ENCODE measurements around the gene USP33. TPM values are rescaled to one million over a fixed set of nuclear protein-coding genes. Genes with fewer than 3 reads are reported as not detected.
"Not testable (repeated sequence)": the region's sequence is repeated elsewhere in the genome, so short reads cannot be mapped to it uniquely, and the experiment has no call there.

USP33 gene
- total and polyA plus RNA-seq, 5 donors = 24.1 to 35.5 (median 33.0) TPM

GRCh38 chr1:77776007-77776700 is 16.5 kb upstream of the USP33 start:
- DNase-seq (no peak), ATAC-seq (no peak)
- intact Hi-C loops (cut with DNase I) = no loop called here
- Histone ChIP-seq H3K4me3 (ENCODE audit: low read length) (no peak overlapping the region), H3K27me3 (ENCODE audit: control insufficient read depth, insufficient read depth) (no peaks in the 10 kb centered on the region), H3K4me1 (ENCODE audit: control insufficient read depth, insufficient read depth, low read length) (peaks cover 2% of the 10 kb centered on the region), H3K9me3 (ENCODE audit: control insufficient read depth, low read length) (no peaks in the 10 kb centered on the region), H3K27ac (ENCODE audit: low read length) (no peak overlapping the region)
- 64% methylated on average over 7 of the region's 7 CpGs for WGBS

DNA sequence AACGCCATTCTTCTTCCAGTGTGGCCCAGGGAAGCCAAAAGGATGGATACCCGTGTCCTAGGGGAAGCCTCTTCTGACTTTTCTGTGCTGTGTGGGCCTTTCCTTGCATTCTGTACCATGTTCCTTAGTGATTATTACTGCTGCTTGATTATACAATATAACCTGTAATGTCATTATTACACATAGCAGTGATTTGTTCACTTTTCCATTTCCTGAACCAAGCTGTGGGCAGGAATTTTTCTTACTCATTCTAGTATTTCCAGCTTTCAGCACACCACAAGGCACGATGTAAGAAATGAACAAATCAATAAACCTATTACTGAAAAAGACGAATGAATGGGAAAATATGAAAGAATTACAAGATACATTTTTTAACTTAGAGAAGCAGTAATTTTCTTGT is 8.4 kb upstream of the USP33 start:
- DNase-seq (no peak), ATAC-seq (no peak)
- Histone ChIP-seq H3K4me1 (ENCODE audit: control insufficient read depth, insufficient read depth, low read length) (no peaks in the 10 kb centered on the region), H3K4me3 (ENCODE audit: low read length) (no peak overlapping the region), H3K27ac (ENCODE audit: low read length) (no peak overlapping the region), H3K27me3 (ENCODE audit: control insufficient read depth, insufficient read depth) (no peaks in the 10 kb centered on the region), H3K9me3 (ENCODE audit: control insufficient read depth, low read length) (no peaks in the 10 kb centered on the region)
- intact Hi-C loops (cut with DNase I) = no loop called here
- 93% methylated on average over 4 of the region's 4 CpGs for WGBS

GRCh38 chr1:77762072-77762476 is 2.4 kb upstream of the USP33 start:
- H3K27me3 ChIP-seq (ENCODE audit: control insufficient read depth, insufficient read depth) = no peaks in the 10 kb centered on the region
- H3K9me3 ChIP-seq (ENCODE audit: control insufficient read depth, low read length) = no peaks in the 10 kb centered on the region
- 67% methylated on average over 1 of the region's 1 CpG for WGBS
- H3K4me1 ChIP-seq (ENCODE audit: control insufficient read depth, insufficient read depth, low read length) = peaks cover 2% of the 10 kb centered on the region
- intact Hi-C loops (cut with DNase I) = no loop called here
- DNase-seq = no peak
- ATAC-seq = no peak
- no peak overlapping the region for H3K27ac ChIP-seq (ENCODE audit: low read length)
- no peak overlapping the region for H3K4me3 ChIP-seq (ENCODE audit: low read length)

DNA sequence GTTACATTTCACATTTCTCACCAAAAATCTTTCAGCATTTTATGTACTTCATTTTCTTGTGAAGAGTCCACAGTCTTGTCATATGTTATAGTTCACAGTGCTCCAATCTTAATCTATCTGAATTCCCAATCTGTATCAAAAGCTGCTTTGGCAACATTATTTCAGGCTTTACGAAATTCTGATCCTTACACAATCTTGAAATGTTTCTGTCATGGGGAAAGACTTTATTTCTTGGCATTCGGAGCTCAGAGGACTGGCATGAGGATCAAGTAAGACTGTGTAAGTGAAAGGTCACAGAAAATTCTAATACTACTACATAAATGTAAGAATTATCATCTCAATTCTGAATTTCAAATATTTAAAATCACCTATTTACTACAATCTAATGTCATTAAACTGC is 2.0 kb downstream of the USP33 start:
- no peak for DNase-seq
- no peak for ATAC-seq
- H3K9me3 ChIP-seq (ENCODE audit: control insufficient read depth, low read length) = no peaks in the 10 kb centered on the region
- no peak overlapping the region for H3K27ac ChIP-seq (ENCODE audit: low read length)
- intact Hi-C loops (cut with DNase I) = no loop called here
- peaks cover 8% of the 10 kb centered on the region for H3K4me1 ChIP-seq (ENCODE audit: control insufficient read depth, insufficient read depth, low read length)
- H3K4me3 ChIP-seq (ENCODE audit: low read length) = peak overlapping the region; percentile 38
- 29% methylated on average over 2 of the region's 2 CpGs for WGBS
- H3K27me3 ChIP-seq (ENCODE audit: control insufficient read depth, insufficient read depth) = no peaks in the 10 kb centered on the region

DNA sequence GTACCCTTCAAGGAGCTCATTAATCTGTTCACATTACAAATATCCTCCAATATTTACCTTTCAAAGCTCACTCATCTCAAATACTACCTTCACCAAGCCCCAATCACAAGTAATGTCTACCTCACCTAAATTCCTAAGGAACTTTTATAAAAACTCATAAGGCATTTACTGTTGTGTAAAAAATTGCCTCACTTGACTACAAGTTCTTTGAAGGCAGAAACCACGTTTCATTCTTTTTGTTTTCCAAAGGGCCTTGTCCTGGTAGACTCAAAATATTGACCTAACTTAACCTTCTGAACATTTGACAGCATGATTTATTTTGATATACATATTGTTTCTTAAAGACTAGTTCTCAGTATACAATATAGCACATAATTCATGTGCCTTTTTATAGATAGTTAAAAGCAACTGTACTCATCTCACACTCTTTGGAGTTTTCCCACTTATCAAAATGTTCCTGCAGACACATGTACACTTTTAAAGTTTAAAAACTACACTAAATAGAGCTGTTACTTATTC is 2.5 kb downstream of the USP33 start:
- H3K4me1 ChIP-seq (ENCODE audit: control insufficient read depth, insufficient read depth, low read length) = peaks cover 8% of the 10 kb centered on the region
- WGBS = 48% methylated on average over 1 of the region's 1 CpG
- H3K27me3 ChIP-seq (ENCODE audit: control insufficient read depth, insufficient read depth) = no peaks in the 10 kb centered on the region
- intact Hi-C loops (cut with DNase I) = no loop called here
- no peak overlapping the region for H3K4me3 ChIP-seq (ENCODE audit: low read length)
- H3K9me3 ChIP-seq (ENCODE audit: control insufficient read depth, low read length) = no peaks in the 10 kb centered on the region
- DNase-seq (no peak), ATAC-seq (no peak)
- H3K27ac ChIP-seq (ENCODE audit: low read length) = no peak overlapping the region

DNA sequence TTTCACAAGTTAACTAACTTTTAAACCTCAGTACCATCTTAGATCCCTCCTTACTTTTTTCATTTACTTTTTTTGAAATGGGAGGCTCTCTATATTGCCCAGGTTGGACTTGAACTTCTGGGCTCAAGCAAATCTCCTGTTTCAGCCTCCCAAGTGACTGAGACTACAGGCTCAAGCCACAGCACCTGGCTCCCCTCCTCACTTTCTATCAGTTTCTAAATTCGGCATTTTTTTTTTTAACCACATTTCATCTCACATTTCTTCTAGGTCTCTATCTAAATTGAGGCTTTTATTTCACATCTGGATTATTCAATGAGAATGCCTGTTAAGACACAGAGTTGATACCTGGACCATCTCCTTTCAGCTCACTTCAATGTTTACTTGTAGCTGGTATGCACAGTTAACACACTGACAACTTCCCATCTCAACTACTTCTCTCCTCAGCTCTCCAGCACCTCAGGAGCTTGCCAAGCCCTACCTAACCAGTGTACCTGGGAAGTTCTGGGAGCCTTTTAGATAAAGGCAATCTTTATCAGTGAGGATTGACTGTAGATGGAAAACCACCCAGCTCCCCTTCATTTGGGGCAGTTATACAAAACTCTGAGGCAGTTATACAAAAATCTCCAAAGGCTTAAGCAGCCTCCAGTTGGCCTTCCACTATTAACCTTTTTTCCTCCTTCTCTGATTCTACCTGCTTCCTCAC is 3.4 kb downstream of the USP33 start:
- DNase-seq = no peak
- 80% methylated on average over 1 of the region's 1 CpG for WGBS
- peaks cover 8% of the 10 kb centered on the region for H3K4me1 ChIP-seq (ENCODE audit: control insufficient read depth, insufficient read depth, low read length)
- H3K27me3 ChIP-seq (ENCODE audit: control insufficient read depth, insufficient read depth) = no peaks in the 10 kb centered on the region
- peak overlapping the region; percentile 52 for H3K27ac ChIP-seq (ENCODE audit: low read length)
- H3K4me3 ChIP-seq (ENCODE audit: low read length) = no peak overlapping the region
- intact Hi-C loops (cut with DNase I) = no loop called here
- H3K9me3 ChIP-seq (ENCODE audit: control insufficient read depth, low read length) = no peaks in the 10 kb centered on the region
- no peak for ATAC-seq

GRCh38 chr1:77749489-77749888 is 10.2 kb downstream of the USP33 start:
- H3K4me3 ChIP-seq (ENCODE audit: low read length); ATAC-seq; H3K27ac ChIP-seq (ENCODE audit: low read length); H3K27me3 ChIP-seq (ENCODE audit: control insufficient read depth, insufficient read depth); DNase-seq; H3K4me1 ChIP-seq (ENCODE audit: control insufficient read depth, insufficient read depth, low read length); H3K9me3 ChIP-seq (ENCODE audit: control insufficient read depth, low read length); intact Hi-C loops (cut with DNase I): not testable (repeated sequence)
- WGBS = 97% methylated on average over 4 of the region's 4 CpGs

- DNase-seq = no peak
- Histone ChIP-seq H3K27ac (ENCODE audit: low read length) (no peak overlapping the region), H3K9me3 (ENCODE audit: control insufficient read depth, low read length) (no peaks in the 10 kb centered on the region), H3K4me3 (ENCODE audit: low read length) (no peak overlapping the region), H3K4me1 (ENCODE audit: control insufficient read depth, insufficient read depth, low read length) (peaks cover 2% of the 10 kb centered on the region), H3K27me3 (ENCODE audit: control insufficient read depth, insufficient read depth) (no peaks in the 10 kb centered on the region)
- intact Hi-C loops (cut with DNase I) = no loop called here
- 77% methylated on average over 7 of the region's 7 CpGs for WGBS
- no peak for ATAC-seq
Observed at GRCh38 chr1:77744576-77744975, 15.1 kb downstream of the USP33 start.

GRCh38 chr1:77742011-77742555 is 17.6 kb downstream of the USP33 start:
- Histone ChIP-seq H3K9me3 (ENCODE audit: control insufficient read depth, low read length) (no peaks in the 10 kb centered on the region), H3K4me3 (ENCODE audit: low read length) (no peak overlapping the region), H3K4me1 (ENCODE audit: control insufficient read depth, insufficient read depth, low read length) (peaks cover 2% of the 10 kb centered on the region), H3K27me3 (ENCODE audit: control insufficient read depth, insufficient read depth) (no peaks in the 10 kb centered on the region), H3K27ac (ENCODE audit: low read length) (no peak overlapping the region)
- intact Hi-C loops (cut with DNase I) = no loop called here
- DNase-seq (no peak), ATAC-seq (no peak)
- 53% methylated on average over 3 of the region's 3 CpGs for WGBS

DNA sequence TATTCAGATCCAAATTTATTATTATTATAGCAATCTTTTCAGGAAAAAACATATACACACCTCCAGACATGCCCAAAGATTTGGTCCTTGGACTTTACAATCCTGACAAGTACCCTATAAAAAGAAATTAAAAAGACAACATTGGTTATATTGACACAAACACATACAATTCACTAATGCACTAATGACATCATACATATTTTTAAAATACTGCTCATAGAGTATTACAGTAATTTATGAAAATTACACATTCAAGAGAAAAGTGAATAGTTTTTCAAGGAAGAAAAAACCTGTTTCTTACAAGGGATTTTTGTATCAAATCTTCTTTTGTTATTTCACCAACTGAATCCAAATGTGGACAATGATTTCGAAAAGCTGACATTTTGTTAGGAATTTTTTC is 18.3 kb downstream of the USP33 start:
- Histone ChIP-seq H3K4me3 (ENCODE audit: low read length) (no peak overlapping the region), H3K27ac (ENCODE audit: low read length) (no peak overlapping the region), H3K4me1 (ENCODE audit: control insufficient read depth, insufficient read depth, low read length) (peaks cover 2% of the 10 kb centered on the region), H3K27me3 (ENCODE audit: control insufficient read depth, insufficient read depth) (no peaks in the 10 kb centered on the region), H3K9me3 (ENCODE audit: control insufficient read depth, low read length) (no peaks in the 10 kb centered on the region)
- intact Hi-C loops (cut with DNase I) = no loop called here
- 97% methylated on average over 1 of the region's 1 CpG for WGBS
- ATAC-seq (no peak), DNase-seq (no peak)

DNA sequence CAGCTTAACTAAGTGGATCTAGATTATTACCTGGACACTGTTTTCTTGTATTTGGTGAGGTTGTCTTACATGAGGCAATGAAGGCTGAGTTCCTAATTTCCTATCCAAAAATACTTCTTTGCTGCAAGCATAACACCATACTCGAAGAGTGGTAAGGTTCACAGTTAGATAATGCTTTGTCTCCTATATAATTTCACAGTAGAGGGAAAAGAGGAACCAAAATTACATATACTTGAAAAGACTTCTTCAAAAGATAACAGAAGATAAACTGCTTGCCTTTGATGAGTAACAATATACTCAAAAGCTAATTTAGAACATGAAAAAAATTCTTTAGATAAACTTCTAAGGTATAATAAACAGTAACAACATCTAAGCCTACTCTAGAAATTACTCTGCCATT is 20.4 kb downstream of the USP33 start:
- peaks cover 2% of the 10 kb centered on the region for H3K4me1 ChIP-seq (ENCODE audit: control insufficient read depth, insufficient read depth, low read length)
- no peaks in the 10 kb centered on the region for H3K27me3 ChIP-seq (ENCODE audit: control insufficient read depth, insufficient read depth)
- no peak for DNase-seq
- intact Hi-C loops (cut with DNase I) = no loop called here
- ATAC-seq = no peak
- H3K4me3 ChIP-seq (ENCODE audit: low read length) = no peak overlapping the region
- H3K9me3 ChIP-seq (ENCODE audit: control insufficient read depth, low read length) = no peaks in the 10 kb centered on the region
- WGBS = 82% methylated on average over 1 of the region's 1 CpG
- no peak overlapping the region for H3K27ac ChIP-seq (ENCODE audit: low read length)

Data from right cardiac atrium (tissue), 5 donors.